Kidney epithelial cell (primary cell): Measurements from ENCODE around the gene ATXN1. TPM values are rescaled to one million over a fixed set of nuclear protein-coding genes. Genes with fewer than 3 reads are reported as not detected.

Experiments
- DNase-seq: peaks from one replicate; pipeline ENCODE4 v3.0.0-alpha.2; 2010; ENCODE audit warnings: low read depth
- H3K27me3 ChIP-seq: 2 replicates; pipeline ENCODE4 v1.6.0; 2011; ENCODE audit warnings: low read length; ENCODE audit not compliant: control insufficient read depth, insufficient read depth
- H3K36me3 ChIP-seq: 2 replicates; pipeline ENCODE4 v1.5.1; 2011; ENCODE audit warnings: low read length; ENCODE audit not compliant: control insufficient read depth, insufficient read depth
- H3K4me3 ChIP-seq: 2 replicates; pipeline ENCODE4 v1.5.1; 2011; ENCODE audit warnings: low read depth, mild to moderate bottlenecking, control low read depth, low read length
- CTCF ChIP-seq: IDR thresholded peaks from 2 replicates; pipeline ENCODE4 v1.5.1; 2011; ENCODE audit warnings: mild to moderate bottlenecking, moderate library complexity, low read length, control low read depth, inconsistent platforms; ENCODE audit not compliant: insufficient read depth, poor library complexity, severe bottlenecking
- total RNA-seq: library from RNA; depleted of rRNA; stranded (reverse); fragments of >200 nt; gene quantifications from 2 replicates; pipeline ENCODE4 v1.2.3, GENCODE V29; 2015

The ATXN1 gene
- total RNA-seq, 1 donor from 2014 or later, result 12.5 TPM

- H3K36me3 ChIP-seq, result no peaks in the 10 kb centered on the region
- no peak for TF ChIP-seq CTCF
- DNase-seq, result no peak
- H3K27me3 ChIP-seq, result no peaks in the 10 kb centered on the region
- H3K4me3 ChIP-seq, result no peak overlapping the region
These were observed 93.8 kb downstream of the ATXN1 start for GRCh38 chr6:16667509-16667908.

- no peak overlapping the region for H3K4me3 ChIP-seq
- no peak for DNase-seq
- no peaks in the 10 kb centered on the region for H3K27me3 ChIP-seq
- TF ChIP-seq CTCF, result no peak
- H3K36me3 ChIP-seq, result no peaks in the 10 kb centered on the region
These were observed 95.3 kb downstream of the ATXN1 start for GRCh38 chr6:16665992-16666391.

- no peaks in the 10 kb centered on the region for H3K27me3 ChIP-seq
- no peak overlapping the region for H3K4me3 ChIP-seq
- no peak for TF ChIP-seq CTCF
- H3K36me3 ChIP-seq, result no peaks in the 10 kb centered on the region
- no peak for DNase-seq
These were observed 96.1 kb downstream of the ATXN1 start for GRCh38 chr6:16665182-16665581.

GRCh38 chr6:16663901-16664300 is 97.4 kb downstream of the ATXN1 start:
- no peak for DNase-seq
- no peak for TF ChIP-seq CTCF
- H3K4me3 ChIP-seq, result no peak overlapping the region
- H3K36me3 ChIP-seq, result no peaks in the 10 kb centered on the region
- no peaks in the 10 kb centered on the region for H3K27me3 ChIP-seq

- no peak for TF ChIP-seq CTCF
- DNase-seq, result no peak
- Histone ChIP-seq H3K36me3 (no peaks in the 10 kb centered on the region), H3K4me3 (no peak overlapping the region), H3K27me3 (no peaks in the 10 kb centered on the region)
These were observed 101.1 kb downstream of the ATXN1 start for GRCh38 chr6:16660157-16660497.

- Histone ChIP-seq H3K36me3 (no peaks in the 10 kb centered on the region), H3K4me3 (no peak overlapping the region), H3K27me3 (no peaks in the 10 kb centered on the region)
- TF ChIP-seq CTCF, result no peak
- DNase-seq, result no peak
These were observed 101.6 kb downstream of the ATXN1 start for GRCh38 chr6:16659466-16660156.
